Measurements from ENCODE around the gene DPH7.
"Not testable (repeated sequence)": the region's sequence is repeated elsewhere in the genome, so short reads cannot be mapped to it uniquely, and the experiment has no call there.

Gene DPH7

DNA sequence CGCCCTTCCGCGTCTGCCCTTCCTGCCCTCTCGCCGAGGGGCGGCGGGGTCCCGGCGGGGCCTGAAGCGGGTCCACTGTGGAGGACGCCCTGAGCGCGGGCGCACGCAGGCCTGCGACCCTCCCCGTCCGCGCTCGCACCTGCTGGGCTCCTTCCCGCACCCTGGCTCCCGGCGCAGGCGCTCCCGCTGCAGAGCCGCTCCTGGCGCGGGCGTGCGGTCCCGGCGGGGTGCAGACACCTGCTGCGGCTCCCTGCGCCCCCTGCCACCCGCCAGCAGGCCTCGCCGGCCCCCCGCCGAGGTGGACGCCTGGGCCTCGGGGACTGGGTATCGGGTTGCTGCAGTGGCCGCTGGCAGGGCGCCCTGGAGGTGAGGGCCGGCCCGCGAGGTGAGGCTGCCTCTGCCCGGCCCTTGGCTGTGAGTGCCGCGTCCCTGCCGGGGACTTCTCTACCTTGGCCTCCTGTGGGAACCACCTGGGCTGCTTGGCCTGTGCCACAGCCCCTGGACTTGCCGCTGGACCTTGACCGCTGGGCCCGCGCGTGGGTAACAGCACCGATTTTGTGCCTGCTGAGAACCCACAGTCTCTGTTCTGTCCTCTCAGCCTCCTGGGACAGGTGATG is 27.4 kb upstream of the DPH7 start:
- DNase-seq = no peak

DNA sequence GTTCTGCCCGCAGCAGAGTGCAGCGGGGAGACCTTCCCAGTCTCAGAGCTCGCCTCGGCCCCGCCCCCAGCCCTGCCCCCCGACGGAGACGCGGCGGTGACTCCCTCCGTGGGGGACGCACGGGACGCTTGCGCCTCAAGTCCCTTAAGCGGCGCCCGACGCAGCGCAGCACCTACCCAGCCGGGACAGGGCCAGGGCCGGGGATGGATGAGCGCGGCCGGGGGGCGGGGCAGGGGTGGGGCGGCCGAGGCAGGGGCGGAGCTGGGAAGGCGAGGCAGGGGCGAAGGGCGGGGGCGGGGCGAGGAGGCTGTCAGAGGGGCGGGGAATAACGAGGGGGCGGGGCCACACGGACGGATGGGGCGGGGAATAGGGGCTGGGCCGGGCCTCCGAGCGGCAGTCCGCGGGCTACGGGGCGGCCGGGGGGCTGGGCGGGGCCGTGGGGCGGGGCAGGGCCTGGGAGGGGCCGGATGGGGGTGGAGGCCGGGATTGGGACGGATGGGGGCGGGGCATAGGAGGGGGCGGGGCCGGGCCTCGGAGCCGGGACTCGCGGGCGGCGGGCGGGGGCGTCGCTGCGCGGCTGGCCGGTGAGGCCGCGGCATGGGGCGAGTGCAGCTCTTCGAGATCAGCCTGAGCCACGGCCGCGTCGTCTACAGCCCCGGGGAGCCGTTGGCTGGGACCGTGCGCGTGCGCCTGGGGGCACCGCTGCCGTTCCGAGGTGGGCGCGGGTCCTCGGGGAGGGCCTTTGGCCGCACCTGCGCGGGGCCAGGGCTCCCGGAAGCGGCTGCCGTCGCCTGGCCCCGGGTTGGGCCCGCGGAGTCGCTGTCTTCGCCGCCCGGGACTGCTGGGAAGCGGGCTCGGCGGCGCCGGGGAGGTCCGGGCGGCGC is 26.6 kb upstream of the DPH7 start, which contains the start of gene ARRDC1:
Gene ARRDC1 (plus strand): TSS at position 566 of the 884 bp plus-strand sequence. CDS start 32 bp downstream, at position 598.
- DNase-seq = peak; percentile 79

DNA sequence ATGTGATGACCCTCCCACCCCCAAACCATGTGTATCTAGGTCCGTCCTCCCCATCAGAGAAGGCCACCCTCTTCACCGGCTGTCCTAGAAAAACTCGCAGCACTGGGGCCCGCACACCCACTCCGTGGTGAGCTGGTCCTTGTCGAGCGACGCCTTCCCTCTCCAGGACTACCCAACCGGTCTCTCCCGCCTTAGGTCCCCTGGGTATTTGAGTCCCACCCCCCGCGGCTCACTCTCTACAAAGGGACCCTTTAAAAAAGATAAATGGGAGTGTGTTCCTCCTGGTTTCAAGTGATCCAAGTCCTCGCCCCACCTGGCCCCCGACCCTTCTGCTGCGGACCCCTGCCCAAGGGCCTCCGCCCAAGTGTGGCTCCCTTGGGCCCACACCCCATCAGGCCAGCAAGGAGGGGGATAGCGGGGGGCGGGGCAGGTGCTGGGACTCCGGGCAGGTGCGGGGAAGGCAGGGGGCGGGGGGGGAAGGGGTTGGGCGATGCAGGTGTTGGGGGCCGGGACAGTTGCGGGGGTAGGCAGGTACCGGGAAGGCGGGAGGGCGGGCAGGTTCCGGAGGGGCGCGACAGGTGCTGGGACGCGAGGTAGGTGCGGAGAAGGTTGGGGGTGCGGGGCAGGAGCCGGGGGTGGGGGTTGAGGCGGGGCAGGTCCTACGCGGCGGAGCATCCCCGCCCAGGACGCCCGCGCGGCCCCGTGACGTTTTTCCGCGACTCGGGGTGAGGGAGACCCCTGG is 25.8 kb upstream of the DPH7 start:
- DNase-seq = no peak

DNA sequence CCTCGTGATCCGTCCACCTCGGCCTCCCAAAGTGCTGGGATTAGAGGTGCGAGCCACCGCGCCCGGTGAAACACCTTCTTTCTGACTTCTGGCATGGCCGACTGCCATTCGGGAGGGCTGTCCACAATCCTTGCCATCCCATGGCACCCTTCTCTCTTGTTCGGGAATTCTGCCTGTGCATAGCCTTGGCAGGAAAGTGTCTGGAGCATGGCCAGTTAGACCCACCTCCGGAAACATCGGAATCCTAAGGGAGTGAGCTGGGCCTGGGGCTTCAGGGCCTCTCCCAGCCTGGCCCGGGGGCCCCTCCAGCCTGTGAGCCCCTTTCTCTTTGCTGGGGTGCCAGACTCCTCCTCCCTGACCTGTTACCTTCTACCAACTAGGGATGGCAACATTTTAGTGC is 25.2 kb upstream of the DPH7 start:
- DNase-seq = no peak

DNA sequence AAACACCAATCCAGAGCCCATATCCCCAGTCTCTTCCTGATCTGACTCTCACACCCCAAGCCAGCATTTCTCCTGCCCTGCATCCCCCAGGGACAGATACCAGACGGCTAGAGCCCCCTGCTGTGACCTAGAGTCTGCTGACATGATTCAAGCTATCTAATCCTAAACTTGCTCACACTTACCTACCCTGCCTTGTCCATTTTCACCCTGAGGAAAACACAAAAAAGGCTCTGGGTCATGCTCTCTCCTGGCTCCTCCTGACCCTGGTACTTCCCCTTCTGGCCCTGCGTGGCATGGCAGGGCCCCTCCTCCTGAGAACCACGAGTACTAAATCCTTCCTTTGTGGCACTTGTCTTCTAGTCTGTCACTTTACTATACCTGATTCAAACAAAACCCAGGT is 23.9 kb upstream of the DPH7 start:
- no peak for DNase-seq

DNA sequence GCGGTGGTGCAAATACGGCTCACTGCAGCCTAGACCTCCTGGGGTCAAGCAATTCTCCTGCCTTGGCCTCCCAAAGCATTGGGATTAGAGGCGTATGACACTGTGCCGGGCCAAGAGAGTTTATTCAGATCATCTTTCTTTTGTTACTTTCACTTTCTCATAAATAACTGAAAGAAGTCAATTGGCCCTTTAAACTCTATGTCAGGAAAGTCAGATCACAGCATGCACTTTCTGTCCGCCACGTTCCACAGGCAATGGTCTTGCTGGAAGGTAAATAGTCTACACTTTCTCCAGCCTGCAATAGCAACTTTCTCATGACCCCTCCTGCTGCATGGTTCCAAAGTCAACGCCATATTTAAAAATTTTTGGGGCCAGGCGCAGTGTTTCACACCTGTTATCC is 20.2 kb upstream of the DPH7 start:
- DNase-seq = no peak

DNA sequence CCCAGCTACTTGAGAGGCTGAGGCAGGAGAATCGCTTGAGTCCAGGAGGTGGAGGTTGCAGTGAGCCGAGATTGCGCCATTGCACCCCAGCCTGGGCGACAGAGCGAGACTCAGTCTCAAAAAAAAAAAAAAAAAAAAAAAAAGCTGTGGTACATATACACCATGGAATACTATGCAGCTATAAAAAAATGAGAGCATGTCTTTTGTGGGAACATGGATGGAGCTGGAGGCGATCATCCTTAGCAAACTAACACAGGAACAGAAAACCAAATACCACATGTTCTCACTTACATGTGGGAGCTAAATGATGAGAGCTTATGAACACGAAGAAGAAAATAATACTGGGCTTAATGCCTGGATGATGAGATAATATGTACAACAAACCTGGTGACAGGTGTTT is 17.9 kb upstream of the DPH7 start:
- not testable (repeated sequence) for DNase-seq

DNA sequence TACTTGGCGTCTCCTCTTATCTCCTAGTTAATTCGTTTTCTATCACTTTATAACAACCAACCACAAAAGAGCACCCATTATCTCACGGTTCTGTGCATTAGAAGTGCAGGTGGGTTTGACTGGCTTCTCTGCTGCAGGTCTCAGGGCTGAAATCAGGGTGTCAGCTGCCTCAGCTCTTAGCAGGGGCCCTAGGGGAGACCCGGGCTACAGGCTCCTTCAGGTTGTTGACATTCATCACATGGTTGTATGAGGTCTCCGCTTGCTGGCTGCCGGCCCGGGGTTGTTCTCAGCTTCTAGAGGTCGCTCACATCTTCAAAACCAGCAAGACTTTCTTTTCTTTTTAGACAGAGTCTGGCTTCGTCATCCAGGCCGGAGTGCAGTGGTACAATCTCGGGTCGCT is 14.5 kb upstream of the DPH7 start:
- no peak for DNase-seq

DNA sequence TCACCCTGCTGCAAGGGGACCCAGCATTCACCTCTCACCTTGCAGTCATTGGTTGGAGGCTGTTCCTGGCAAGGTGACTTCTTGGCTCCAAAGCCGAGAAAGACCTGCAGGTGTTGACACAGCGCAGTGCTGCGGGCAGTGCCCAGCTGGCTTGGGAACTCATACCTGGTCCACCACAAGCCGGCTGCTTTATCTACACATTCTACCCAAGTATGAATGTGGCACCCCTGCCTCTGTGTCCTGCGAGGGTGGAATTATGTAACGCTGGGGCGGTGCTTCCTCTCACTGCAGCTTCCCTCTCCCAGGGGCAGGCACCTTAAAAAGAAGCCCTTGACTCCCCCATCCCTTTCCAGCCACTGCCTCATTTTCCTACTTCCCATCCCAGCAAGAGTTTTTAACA is 14.0 kb upstream of the DPH7 start:
- DNase-seq = no peak

DNA sequence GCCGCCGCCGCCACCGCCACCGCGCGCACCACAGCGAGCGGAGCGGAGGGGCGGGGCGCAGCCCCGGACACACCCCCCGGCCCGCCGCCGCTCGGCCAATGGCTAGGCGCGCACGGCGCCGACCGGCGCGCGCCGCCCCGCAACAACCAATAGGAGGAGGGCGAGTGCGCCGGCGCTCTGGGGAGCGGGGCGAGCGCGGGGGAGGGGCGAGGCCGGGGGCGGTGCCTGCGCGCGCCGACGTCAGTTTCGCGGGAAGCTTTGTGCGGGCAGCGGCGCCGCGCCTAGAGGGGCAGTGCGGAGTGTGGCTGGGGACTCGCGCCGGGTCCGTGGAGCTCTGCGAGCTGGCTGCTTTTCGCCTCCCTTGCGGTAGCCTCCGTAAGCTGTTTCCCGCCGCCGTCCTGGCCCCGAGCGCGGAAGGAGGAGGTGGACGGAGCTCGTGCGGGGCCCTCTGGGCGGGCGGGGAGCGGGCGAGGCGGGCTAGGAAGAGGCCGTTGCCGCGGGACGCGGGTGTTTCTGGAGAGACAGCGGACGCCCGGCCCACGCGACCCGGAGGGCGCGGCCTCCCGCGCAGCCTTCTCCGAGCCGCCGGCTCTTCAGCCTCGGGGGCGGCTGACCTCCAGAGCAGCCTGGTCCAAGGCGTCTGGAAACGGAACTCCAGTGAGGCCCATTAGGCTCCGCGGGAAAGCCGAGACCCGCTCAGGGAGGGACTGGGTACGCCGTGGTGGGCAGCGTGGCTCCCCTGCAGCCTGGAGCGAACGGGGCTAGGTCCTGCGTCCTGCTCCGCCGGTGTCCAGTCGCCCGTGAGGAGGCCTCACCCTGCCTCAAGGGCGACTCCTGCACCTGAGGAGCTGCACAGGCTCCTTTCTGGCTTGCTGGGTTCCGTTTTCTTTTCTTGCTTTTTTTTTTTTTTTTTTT is 12.0 kb upstream of the DPH7 start, which contains the start of gene ZMYND19:
Gene ZMYND19 (minus strand): TSS at position 44 of the 915 bp plus-strand sequence. CDS start 249 bp downstream, outside the sequence.
- DNase-seq = peak; percentile 69

DNA sequence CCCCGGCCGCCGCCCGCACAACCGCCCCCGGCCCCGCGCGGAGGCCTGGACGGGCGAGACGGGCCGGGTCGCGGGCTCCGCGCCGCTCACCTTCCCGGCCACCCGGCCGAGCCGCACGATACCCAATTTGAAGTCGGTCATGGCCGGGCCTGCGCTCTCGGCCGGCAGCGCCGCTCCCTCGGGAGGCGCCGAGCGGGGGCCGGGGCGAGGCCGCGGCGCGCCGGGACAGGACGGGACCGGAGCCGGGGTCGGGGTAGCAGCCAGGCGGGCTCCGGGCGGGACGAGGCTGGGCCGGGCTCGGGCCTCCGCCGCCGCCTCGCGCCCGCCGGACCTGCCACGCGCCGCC is 11.4 kb upstream of the DPH7 start:
- DNase-seq = no peak

DNA sequence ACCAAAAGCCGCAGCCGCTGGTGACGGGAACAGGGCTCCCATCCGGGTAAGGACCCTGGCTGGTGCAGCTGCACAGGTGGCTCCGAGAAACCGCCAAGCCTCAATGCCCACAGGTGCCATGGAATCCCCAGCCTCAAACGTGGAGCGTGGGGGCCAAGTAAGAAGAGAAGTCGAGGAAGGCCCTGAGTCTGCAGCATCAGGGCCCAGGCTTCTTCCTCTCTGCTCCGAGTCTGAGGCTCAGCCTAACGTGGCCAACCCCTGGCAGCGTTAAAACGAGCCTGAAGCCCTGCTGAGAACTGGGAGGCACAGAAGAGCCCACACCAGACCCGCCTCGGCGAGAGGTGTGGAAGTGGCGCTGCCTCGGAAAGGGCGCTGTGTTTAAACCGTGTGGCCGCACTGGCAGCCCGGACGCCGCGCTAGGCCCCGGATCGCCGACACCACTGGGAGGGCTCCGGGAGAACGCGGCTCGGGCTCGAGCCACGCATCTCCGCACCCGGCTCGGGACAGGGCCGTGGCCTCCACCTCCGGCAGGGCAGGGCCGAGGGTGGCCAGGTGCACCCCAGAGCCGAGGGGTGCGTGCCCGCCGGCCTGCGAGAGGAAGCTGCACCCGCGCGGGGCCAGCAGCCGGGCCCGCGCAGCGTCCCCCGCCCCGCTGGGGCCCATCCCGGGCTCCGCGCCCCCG is 10.9 kb upstream of the DPH7 start:
- no peak for DNase-seq

DNA sequence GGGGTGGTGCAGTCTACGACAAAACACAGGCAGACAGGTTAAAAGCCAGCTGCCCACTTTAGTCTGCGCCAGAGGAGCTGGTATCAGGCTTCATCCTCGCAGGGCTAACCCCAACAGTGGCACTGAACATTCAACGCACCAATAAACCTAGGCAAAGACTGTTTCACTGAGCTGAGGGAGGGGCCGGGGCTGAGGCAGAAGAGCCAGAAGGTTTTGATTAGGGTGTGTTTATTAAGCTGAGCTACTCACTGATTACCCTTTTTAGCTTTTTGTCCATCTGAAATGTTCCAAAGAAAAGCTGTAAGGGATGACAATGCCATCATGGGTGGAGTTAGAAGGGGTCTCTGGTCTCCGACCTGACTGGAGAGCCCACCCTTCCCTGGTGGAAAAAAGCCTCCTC is 10.2 kb upstream of the DPH7 start:
- DNase-seq = no peak

DNA sequence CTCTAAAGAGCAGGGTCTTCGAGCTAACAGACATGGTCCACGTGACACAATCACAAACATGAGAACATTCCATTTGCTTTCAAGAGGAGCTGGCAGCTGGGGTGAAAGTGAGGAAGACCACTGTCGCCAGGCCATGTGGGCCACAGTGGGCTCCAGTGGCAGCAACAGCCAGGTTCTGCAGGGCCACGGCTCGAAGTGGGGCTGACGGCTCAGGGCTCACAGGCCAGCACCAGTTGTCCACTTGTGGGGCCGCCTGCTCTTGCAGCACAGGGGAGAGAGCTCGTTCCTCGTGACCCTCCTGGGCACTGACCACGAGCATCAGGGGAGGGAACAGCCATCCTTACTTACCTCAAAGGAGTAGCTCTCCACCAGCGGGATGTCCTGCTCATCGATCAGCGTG is 9.6 kb upstream of the DPH7 start:
- DNase-seq = no peak

DNA sequence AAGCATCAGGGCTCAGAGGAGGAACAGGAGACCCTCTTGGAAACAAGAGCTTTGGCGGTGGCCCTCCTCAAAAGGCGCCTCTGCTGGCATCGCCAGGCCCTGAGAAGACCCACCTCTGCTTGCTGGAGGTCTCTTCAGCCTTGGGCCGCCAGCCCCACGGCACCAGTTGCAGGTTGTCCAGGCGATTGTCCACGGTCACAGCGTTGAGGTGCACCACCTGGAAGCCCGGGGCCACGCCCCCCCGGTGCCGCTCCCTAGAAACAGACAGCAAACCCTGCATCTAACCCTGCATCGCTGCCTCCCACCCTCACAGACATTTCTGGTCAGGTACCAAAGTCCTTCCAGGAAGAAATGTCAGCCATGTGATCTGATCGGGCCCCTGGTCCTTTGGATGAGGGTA is 8.1 kb upstream of the DPH7 start:
- no peak for DNase-seq

DNA sequence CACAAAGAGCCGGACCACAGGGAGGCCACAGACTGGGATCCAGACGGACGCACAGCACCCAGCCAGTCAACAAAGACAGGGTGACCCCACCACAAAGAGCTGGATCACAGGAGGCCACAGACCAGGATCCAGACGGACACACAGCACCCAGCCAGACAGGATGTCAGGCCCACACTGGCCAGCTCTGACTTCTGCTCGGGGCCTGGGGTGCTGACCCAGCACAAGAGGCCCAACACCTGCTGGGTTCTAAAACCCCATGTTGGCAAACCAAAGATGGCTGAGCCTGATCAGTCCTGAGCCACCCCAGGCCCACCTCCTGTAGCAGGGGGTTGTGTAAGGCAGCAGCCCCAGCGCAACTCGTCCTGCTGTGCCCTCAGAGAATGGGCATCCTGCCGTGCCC is 5.2 kb upstream of the DPH7 start:
- no peak for DNase-seq

DNA sequence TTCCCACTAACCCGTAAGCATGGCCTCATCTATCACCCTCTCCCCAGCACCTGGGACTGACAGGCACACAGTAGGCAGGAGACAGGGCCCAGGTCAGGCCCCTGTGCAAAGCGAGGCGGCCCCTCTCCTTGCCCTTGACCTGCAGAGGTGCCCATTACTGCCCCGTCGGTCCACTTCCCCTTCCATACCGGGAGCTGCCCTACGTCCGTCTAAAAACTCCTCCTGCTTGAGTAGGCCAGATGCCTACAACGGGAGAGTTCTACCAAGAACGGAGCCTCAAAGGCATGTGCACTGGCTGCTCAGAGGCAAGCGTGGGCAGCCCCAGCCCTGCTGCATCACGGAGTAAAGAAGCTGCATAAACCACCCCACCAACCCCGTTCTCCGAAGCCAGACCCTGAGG is 4.6 kb upstream of the DPH7 start:
- no peak for DNase-seq

DNA sequence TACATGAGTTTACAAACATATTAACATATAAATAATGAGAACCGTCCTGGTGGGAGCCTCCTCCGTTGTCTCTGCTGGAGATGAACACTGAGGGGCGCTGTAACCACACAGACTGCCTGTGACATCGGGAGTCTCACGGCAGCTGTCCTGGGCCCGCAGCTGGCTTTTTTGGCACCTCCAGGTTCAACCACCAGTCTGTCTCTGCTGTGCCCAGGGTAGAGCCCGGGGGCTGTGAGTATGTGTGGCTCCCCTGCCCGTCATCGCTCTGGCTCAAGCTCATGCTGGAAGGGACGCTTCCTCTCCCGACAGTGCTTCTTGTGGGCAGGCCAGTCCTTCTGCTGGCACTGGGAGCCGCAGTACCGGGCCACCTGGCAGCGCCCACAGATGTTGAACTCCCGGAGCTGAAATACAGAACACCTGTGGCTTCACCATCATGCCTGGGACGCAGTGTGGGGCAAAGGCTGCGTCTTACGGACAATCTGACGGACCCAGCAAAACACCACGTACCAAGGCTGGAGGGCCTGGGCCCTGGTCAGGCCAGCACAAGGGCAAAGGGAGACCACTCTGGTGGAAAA is 3.6 kb upstream of the DPH7 start:
- no peak for DNase-seq

DNA sequence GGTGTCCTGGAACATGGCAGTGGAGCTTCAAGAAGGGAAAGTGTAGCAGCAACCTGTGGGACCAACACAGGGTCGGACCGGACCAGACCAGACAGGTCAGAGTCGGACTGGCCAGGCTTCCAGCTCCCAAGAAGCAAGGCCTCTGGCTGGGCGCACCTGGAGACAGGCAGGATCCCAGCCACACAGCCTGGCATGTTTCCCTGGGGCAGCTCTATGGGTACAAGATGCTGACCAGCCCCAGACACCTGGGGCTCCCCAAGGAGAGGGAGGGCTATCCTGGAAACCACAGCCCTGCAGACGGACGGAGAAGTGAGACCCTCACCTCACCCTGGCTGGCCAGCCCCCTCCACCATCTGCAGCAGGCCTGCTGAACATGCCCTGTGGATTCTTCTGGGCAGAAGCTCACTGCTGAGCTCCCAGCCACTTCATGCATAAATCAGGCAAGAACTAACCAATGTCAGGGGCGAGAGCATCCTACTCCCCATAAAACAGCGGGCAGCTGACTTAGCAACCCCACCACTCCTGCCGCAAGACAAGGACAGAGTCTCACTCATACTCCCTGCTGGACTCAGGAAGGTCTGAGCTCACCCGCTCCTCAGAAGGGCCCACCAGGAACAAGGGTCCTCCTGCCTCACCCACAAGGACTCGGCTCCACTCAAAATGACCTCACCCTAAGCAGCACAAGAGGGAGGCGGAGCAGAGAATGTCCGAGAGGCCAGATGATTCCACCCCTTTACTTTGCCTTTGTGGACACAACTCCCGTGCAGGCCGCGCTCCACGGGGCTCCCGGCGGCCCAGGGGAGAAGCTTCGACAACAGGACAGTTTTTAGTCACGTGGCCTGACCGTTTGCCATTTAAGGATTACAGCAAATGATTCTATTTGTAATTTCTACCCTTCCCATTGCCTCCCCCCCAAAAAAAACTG is 2.9 kb upstream of the DPH7 start:
- no peak for DNase-seq

DNA sequence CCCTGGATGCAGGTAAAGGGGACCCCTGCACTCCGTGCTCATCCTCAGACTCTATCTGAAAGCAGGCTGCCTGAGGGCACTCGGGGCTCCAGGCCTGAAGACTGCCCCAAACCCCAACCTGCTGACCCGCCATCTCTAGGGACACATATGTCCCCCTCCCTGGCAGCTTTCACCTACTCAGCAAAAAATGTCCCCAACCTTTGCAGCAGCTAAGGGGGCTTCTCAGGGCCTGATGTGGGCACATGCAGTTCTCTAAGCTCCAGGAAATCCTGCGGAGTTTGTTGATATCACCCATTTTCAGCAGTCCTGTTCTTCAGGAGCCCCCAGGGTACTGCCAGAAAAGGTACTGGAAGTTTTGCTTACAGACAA is 2.2 kb upstream of the DPH7 start:
- no peak for DNase-seq

All from NCI-H226 (cell line).